ENCODE data around the gene SNX25. TPM values are rescaled to one million over a fixed set of nuclear protein-coding genes. Genes with fewer than 3 reads are reported as not detected.

Gene SNX25
- total and polyA plus RNA-seq, 2 of the 13 experiments (the other 11 are each of a cell fraction or from before 2014, with no cell fraction given): 23.4 to 23.5 TPM

GRCh38 chr4:185201977-185202962 lies 7.1 kb upstream of the SNX25 start (continued):
- TF ChIP-seq ZNF230 (CRISPR knock-in tag; IDR thresholded peaks at IDR 0.05) (0 out of 2 replicates have a peak, but pooled peaks have one; percentile 30), BCL6 (CRISPR knock-in tag; IDR thresholded peaks at IDR 0.05) (peak; percentile 99), ZBED4 (CRISPR knock-in tag; IDR thresholded peaks at IDR 0.05; ENCODE audit: borderline replicate concordance) (0 out of 2 replicates have a peak, but pooled peaks have one; percentile 41), IRF1 (CRISPR knock-in tag; IDR thresholded peaks at IDR 0.05; ENCODE audit: low read depth) (no peak), ZNF629 (CRISPR knock-in tag; conservative IDR thresholded peaks at IDR 0.05) (0 out of 2 replicates have a peak, but pooled peaks have one; percentile 6), ZNF205 (CRISPR knock-in tag; IDR thresholded peaks at IDR 0.05) (peak; percentile 34; the same call in 1 of the 2 replicates), CBFB (CRISPR knock-in tag; IDR thresholded peaks at IDR 0.05) (peak; percentile 99), GATAD1 (CRISPR knock-in tag; IDR thresholded peaks at IDR 0.05) (0 out of 2 replicates have a peak, but pooled peaks have one; percentile 35), ZFY (CRISPR knock-in tag; IDR thresholded peaks at IDR 0.05) (peak; percentile 15; the same call in 1 of the 2 replicates), RARA (CRISPR knock-in tag; IDR thresholded peaks at IDR 0.05) (peak; percentile 88), ZFP91 (CRISPR knock-in tag; IDR thresholded peaks at IDR 0.05; ENCODE audit: borderline replicate concordance) (0 out of 2 replicates have a peak, but pooled peaks have one; percentile 25), KIAA2018 (CRISPR knock-in tag; IDR thresholded peaks at IDR 0.05; ENCODE audit: borderline replicate concordance) (no peak), ZNF841 (CRISPR knock-in tag; IDR thresholded peaks at IDR 0.05; ENCODE audit: borderline replicate concordance) (no peak)
